Neutrophil (primary cell): ENCODE data around the gene CROCC2.

Experiments used
- H3K27ac ChIP-seq: fragments of 200-600 bp; sonication (generic); 2 replicates; pipeline ENCODE4 v1.5.1; 2016; ENCODE audit warnings: mild to moderate bottlenecking, moderate library complexity
- H3K27me3 ChIP-seq: fragments of 200-600 bp; sonication (generic); 2 replicates; pipeline ENCODE4 v1.6.0; 2016; ENCODE audit warnings: mild to moderate bottlenecking
- H3K36me3 ChIP-seq: fragments of 200-600 bp; sonication (generic); 2 replicates; pipeline ENCODE4 v1.5.1; 2017
- H3K4me1 ChIP-seq, 2 experiments: fragments of 200-600 bp in 1 of 2; sonication (generic) in 1 of 2; 1 replicate in 1 of 2; 2 replicates in 1 of 2; pipeline versions ENCODE4 v1.5.1 to v1.6.1; 2013 to 2016; ENCODE audit warnings: low read depth in 1 of 2, low read length in 1 of 2, mild to moderate bottlenecking in 1 of 2, moderate library complexity in 1 of 2; ENCODE audit not compliant: control insufficient read depth in 1 of 2, insufficient read depth in 1 of 2
- H3K4me3 ChIP-seq, 2 experiments: fragments of 200-600 bp in 1 of 2; sonication (generic) in 1 of 2; 1 replicate in 1 of 2; 2 replicates in 1 of 2; pipeline ENCODE4 v1.5.1; 2013 to 2016; ENCODE audit warnings: low read depth in 1 of 2, low read length in 1 of 2, mild to moderate bottlenecking in 1 of 2, moderate library complexity in 1 of 2
- H3K9me3 ChIP-seq: fragments of 200-600 bp; sonication (generic); 2 replicates; pipeline ENCODE4 v1.5.1; 2016
- CTCF ChIP-seq: fragments of 200-600 bp; sonication (generic); IDR thresholded peaks from 2 replicates; pipeline ENCODE4 v1.5.1; 2016; ENCODE audit warnings: antibody characterized with exemption

The CROCC2 gene

DNA sequence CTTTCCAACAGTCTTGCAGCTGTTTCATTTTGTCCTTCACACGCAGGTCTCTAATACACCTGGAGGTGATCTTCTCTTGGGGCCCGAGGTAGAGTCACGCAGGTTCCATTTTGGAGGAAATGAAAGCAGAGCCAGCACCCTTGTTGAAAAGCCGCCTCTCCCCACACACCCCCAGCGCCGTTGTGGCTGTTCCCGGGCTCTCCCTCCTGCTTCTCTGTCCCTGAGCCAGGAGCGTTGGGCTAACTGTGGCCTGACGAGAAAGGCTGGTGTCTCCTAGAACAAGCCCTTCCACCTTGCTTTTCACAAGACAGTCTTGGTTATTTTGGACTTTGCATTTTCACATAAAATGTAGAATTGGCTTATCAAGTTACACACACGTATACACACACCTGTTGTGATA lies 108.6 kb downstream of the CROCC2 start:
- TF ChIP-seq CTCF = no peak
- H3K4me1 ChIP-seq = peaks cover 0 to 4% of the 10 kb centered on the region in 2 experiments
- H3K4me3 ChIP-seq = no peak overlapping the region
- H3K9me3 ChIP-seq = no peaks in the 10 kb centered on the region
- no peaks in the 10 kb centered on the region for H3K36me3 ChIP-seq
- peaks cover 24% of the 10 kb centered on the region for H3K27me3 ChIP-seq
- no peak overlapping the region for H3K27ac ChIP-seq

DNA sequence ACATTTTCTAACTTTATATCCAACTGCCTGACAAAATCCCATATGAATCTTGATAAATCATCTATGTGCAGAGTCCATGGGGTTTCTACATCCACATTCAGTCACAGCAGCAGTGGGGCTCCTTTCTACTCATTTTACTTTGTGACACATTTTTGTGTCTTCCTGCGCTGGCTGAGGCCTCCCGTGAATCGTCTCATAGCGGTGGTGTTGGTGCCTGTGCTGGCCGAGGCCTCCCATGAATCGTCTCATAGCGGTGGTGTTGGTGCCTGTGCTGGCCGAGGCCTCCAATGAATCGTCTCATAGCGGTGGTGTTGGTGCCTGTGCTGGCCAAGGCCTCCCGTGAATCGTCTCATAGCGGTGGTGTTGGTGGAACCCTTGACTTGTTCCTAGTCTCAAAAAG lies 109.3 kb downstream of the CROCC2 start:
- no peak for TF ChIP-seq CTCF
- Histone ChIP-seq H3K27me3 (peaks cover 17% of the 10 kb centered on the region), H3K36me3 (no peaks in the 10 kb centered on the region), H3K27ac (no peak overlapping the region), H3K4me3 (no peak overlapping the region), H3K4me1 (no peaks in the 10 kb centered on the region), H3K9me3 (no peaks in the 10 kb centered on the region)

- Histone ChIP-seq H3K9me3 (no peaks in the 10 kb centered on the region), H3K27me3 (no peaks in the 10 kb centered on the region), H3K4me3 (no peak overlapping the region), H3K36me3 (no peaks in the 10 kb centered on the region), H3K4me1 (no peaks in the 10 kb centered on the region), H3K27ac (no peak overlapping the region)
- no peak for TF ChIP-seq CTCF
Measured at GRCh38 chr2:241017228-241017940, 111.2 kb downstream of the CROCC2 start.

DNA sequence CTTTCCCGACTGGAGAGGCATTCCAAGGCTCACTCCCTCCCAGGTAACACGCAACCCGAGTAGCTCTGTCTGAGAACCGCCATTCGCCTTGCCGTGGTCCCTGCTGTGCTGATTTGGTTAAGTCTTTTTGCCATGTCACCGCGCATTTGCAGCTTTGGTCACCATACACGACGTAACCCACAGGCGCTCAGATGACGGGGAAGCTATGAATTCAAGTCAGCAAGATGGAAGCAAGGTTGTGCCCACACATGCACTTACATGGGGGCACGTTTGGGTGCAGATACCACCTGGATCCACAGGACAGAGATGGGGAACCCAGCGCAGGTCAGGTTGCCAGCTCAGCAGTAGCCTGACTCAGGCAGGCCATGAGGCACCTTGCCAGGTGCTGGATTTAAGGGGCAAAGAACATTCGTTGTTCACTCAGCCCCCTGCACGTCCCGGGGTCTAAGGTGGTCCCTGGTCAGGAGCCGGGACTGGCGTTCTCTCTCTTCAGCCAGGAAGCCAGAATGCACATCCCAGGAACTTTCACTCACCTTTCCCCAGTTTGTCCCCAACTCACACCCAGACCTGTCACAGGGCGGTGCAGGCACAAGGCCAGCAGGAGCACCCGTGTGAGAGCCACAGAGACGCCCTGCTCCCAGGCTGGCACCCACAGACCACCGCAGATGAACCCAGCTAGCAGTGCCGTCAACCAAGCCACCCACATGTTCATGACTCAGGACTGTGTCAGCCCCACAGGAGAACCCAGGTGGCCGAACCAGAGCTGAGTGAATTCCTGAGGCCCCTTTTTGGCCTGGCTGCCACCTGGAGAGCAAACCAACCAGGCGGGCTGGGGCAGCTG lies 112.1 kb downstream of the CROCC2 start:
- no peak for TF ChIP-seq CTCF
- Histone ChIP-seq H3K4me1 (no peaks in the 10 kb centered on the region), H3K27me3 (no peaks in the 10 kb centered on the region), H3K36me3 (no peaks in the 10 kb centered on the region), H3K27ac (no peak overlapping the region), H3K9me3 (no peaks in the 10 kb centered on the region), H3K4me3 (no peak overlapping the region)

DNA sequence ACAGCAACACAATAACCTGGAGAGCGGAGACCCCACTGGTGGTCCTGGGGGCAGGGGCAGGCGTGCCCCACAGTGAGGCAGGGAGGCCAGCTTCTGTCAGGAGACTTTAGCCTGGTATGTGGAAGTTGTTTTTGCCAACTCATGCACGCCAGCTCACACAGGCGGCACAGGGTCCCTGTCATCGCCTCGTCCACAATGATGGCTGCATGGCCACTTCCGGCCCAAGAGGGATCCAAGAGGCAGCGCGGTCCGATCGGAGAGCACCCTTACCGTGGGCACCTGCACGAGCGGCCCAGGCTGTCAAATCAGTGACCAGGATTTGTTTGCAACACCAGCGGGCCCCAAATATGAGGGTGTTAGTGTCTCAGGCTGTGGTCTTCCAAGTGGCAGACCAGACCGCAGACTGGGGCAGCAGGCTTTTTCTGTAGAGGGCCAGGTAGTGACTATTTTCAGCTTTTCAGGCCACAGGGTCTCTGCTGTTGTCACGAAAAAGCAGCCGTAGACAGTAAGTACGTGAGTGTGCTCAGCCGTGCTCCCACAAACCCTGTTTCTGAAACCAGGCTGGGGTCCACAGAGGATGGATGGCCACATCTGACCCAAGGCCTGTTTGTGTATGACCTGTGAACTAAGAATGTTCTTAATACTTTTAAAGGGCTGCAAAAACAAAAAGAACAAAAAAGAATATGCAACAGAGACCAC lies 113.5 kb downstream of the CROCC2 start:
- no peak for TF ChIP-seq CTCF
- H3K4me3 ChIP-seq = no peak overlapping the region
- H3K9me3 ChIP-seq = no peaks in the 10 kb centered on the region
- H3K27ac ChIP-seq = no peak overlapping the region
- no peaks in the 10 kb centered on the region for H3K36me3 ChIP-seq
- no peaks in the 10 kb centered on the region for H3K4me1 ChIP-seq
- no peaks in the 10 kb centered on the region for H3K27me3 ChIP-seq
